Measurements from ENCODE around the gene CYREN. TPM values are rescaled to one million over a fixed set of nuclear protein-coding genes. Genes with fewer than 3 reads are reported as not detected.
A peak's percentile ranks its signal among the peaks of the same experiment; 100 is the strongest.

The CYREN gene
- 57.2 and 70.6 TPM in 2 replicates for total RNA-seq (2014; rRNA removed; shearing (Covaris generic))
- polyA plus RNA-seq (2016; fragmentation: Nextera tagmentation; extraction: Ambion mirVana): 21.6 and 22.7 TPM in 2 replicates
- long read RNA-seq, transcript CYREN-202 (4 exons, 1,738 nt): major isoform, 19 of 52 reads
- long read RNA-seq, partial matches to known transcripts: 3 of 52 reads
- long read RNA-seq, other reads (novel, unspliced or antisense): 23 of 52 reads

GRCh38 chr7:135170274-135170997 is at the start of gene CYREN:
Gene CYREN, minus strand, starts transcription at chr7:135170707. Its CDS starts 1,785 bp downstream, at chr7:135168922.
- DNase-seq (ENCODE audit: low spot score): peak; percentile 94
- H3K4me1 Mint-ChIP-seq: peaks cover 34% of the 10 kb centered on the region
- peak; percentile 88 for ATAC-seq
- TF ChIP-seq POLR2AphosphoS5 (IDR thresholded peaks at IDR 0.05; ENCODE audit: low read depth) (peak; percentile 60), NANOG (IDR thresholded peaks at IDR 0.05; ENCODE audit: borderline replicate concordance) (no peak), JUNB (IDR thresholded peaks at IDR 0.05; ENCODE audit: unreplicated experiment) (no peak), ZNF114 (CRISPR knock-in tag; IDR thresholded peaks at IDR 0.05) (peak; percentile 91), STAT1 (IDR thresholded peaks at IDR 0.05; ENCODE audit: unreplicated experiment) (no peak), ZNF331 (CRISPR knock-in tag; IDR thresholded peaks at IDR 0.05; ENCODE audit: low read depth) (0 out of 2 replicates have a peak, but pooled peaks have one; percentile 13), CREB1 (CRISPR knock-in tag; IDR thresholded peaks at IDR 0.05; ENCODE audit: low read depth) (0 out of 2 replicates have a peak, but pooled peaks have one; percentile 28), EZH2phosphoT487 (IDR thresholded peaks at IDR 0.05; ENCODE audit: unreplicated experiment) (no peak), EZH2 (IDR thresholded peaks at IDR 0.05; ENCODE audit: low read depth, unreplicated experiment) (no peak), ZNF462 (CRISPR knock-in tag; IDR thresholded peaks at IDR 0.05) (0 out of 2 replicates have a peak, but pooled peaks have one; percentile 21), CTCF (conservative IDR thresholded peaks at IDR 0.05; ENCODE audit: low read depth in 2 of 2) (peak in 1 of 2 experiments; percentile 72; a peak in 3 of 4 replicates), REST (IDR thresholded peaks at IDR 0.05; ENCODE audit: unreplicated experiment) (no peak)

More at GRCh38 chr7:135170274-135170997, at the start of gene CYREN:
- Histone ChIP-seq H3K79me2 (replicated peaks; ENCODE audit: insufficient read depth) (peaks cover 16% of the 10 kb centered on the region), H3K4me3 (peak within 1 kb of the TSS; percentile 80), H3K4me2 (peak within 1 kb of the TSS; percentile 94), H3F3A (replicated peaks; ENCODE audit: low read depth) (peaks cover 7% of the 10 kb centered on the region), H4K20me1 (replicated peaks; ENCODE audit: insufficient read depth) (peaks cover 2% of the 10 kb centered on the region; the same call in 1 of the 2 replicates), H2AFZ (peak within 1 kb of the TSS; percentile 69), H3K27me3 (ENCODE audit: insufficient read depth) (no peaks in the 10 kb centered on the region), H3K9me2 (ENCODE audit: insufficient read depth) (no peaks in the 10 kb centered on the region), H3K4me1 (ENCODE audit: insufficient read depth) (peaks cover 20% of the 10 kb centered on the region), H3K27ac (ENCODE audit: low read depth) (peak within 1 kb of the TSS; percentile 97), H3K36me3 (ENCODE audit: insufficient read depth) (peaks cover 5% of the 10 kb centered on the region; the same call in 1 of the 2 replicates)
- Mint-ChIP-seq H3K36me3 (ENCODE audit: low read depth) (peaks cover 45% of the 10 kb centered on the region), H3K4me3 (peak within 1 kb of the TSS; percentile 92), H3K27ac (peak within 1 kb of the TSS; percentile 96), H3K27me3 (ENCODE audit: insufficient read depth, low read depth, poor library complexity) (peaks cover 24% of the 10 kb centered on the region), H3K9me3 (no peaks in the 10 kb centered on the region; the same call in none of the 3 replicates)
